Islet of Langerhans (tissue), 1 donor: ENCODE results near the gene TICAM2.

Source experiments
- FAIRE-seq: peaks from one replicate; lab custom pipeline; 2011; peaks lifted over from hg19 to GRCh38; lab: Jason Lieb, UNC

The TICAM2 gene

DNA sequence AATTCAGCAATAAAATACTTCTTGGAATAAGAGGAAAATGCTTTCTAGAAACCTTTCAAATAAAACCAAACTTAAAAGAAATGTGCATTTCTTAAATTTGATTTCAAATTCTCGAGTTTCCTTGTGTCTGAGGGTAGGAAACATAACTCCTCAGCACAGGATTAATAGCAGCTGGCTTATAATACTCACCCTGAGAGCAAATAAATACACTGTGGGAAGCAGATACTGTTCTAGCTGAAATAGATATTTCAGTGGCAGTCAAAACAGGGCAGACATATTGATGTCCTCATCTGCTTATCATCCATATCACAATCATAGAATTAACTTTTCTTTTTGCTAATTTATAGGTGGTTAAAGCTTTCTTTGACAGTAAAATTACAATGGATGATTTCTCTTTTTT, 33.6 kb downstream of the TICAM2 start:
- FAIRE-seq = no peak

DNA sequence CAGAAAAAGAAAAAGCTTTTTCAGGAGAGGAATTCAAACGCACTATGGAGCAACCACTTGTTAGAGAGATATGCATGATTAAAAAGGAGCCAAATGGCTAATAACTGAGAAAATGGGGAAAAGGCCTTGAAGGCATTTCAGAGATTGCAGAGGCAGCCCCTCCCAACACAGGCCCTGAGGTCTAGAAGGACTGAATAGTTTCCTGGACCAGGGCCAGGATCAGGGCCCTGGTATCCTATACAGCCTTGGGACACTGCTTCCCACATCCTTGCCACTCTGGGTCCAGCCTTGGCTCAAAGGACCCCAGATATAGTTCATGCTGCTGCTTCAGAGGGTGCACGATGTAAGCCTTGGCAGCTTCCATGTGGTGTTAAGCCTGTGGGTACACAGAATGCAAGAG, 37.0 kb downstream of the TICAM2 start:
- FAIRE-seq = no peak

DNA sequence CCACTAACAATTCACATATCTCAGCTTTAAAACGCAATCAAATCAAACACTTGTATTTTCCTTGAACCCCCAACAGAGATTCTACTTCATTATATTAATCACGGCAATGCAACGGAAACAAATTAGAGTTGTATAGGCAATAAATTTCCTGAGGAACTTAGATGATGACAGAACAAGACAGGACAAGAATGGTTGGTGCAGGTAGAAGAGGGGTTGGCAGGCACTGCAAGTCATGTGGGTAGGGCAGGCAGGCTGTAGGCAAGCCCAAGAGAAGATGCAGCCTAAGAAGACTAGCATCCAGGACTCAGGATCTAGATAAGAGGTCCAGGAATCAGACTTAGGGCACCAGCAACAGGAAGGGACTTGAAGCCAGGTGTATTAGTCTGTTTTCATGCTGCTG, 41.1 kb downstream of the TICAM2 start:
- FAIRE-seq = no peak

DNA sequence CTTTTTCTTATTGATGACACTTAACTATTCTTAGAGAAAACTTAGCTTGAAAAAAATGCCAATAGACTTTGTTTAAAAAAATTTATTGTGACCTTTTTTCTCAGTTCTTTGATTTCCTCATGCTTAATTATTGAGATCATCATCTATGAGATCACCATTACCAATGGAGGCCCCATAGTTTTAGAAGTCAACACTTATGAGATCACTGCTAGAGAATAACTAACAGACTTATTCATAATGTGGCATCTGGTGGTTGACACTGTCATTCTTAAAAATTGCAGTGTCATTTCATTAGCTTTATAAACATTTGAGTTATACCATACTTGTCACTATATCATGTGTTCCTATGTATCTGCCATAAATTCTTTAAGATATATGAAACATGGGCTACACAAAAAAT, 42.8 kb downstream of the TICAM2 start:
- no peak for FAIRE-seq

DNA sequence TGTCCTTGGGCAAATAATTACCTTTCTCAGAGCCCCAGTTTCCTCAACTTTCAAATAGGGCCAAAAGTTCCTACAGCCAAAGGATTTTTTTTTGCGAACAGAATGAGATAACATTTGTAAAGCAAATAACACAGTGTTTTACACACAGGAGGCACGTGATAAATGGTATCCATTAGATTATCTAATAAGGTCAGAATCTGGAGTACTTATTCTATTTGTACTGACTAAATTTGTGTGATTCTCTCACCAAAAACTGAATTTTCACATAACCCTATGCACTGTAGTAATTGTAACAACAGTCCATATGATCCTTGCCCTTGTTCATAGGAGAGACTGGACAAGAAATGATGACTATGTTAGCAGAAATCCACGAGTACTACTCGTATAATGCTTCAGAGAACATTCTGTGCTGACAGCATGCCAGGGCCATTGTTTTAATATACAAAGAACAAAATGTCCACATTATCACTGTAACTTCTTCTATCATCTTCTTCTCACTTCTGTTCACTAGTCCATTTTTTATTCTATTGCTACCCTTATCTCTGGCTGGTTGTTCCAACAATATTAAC, 43.8 kb downstream of the TICAM2 start:
- no peak for FAIRE-seq

DNA sequence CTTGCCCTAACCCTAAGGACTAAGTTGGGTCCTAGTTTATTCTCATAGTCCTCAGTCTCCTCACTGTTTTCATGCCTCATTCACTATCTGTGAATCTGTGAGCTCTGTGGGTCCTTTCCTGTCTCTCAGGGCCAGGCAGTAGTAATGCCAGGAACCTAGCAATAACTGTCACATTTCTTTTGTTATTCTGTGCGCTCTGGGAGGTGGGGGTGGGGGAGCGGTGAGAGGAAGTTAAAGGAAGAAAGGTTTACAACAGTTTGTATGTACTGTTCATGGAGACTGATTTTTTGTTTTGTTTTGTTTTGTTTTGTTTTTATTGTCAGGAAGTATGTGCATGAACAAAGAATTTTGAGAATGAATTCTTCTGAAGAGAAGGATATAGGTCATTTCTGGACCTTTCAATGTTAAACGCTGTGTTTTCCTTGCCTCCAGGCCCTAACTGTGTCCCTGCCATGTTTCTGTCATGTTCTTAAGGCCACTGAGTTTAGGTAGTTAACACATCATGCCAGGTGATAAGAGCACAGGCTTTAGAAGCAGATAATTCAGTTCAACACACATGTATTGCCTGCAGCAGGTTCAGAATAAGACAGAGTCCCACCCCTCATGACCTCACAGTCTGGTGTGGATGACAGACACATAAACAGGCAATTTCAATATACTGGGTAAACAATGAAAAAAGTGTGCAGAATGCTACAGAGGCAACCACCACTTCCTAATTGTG, 44.5 kb downstream of the TICAM2 start:
- no peak for FAIRE-seq

DNA sequence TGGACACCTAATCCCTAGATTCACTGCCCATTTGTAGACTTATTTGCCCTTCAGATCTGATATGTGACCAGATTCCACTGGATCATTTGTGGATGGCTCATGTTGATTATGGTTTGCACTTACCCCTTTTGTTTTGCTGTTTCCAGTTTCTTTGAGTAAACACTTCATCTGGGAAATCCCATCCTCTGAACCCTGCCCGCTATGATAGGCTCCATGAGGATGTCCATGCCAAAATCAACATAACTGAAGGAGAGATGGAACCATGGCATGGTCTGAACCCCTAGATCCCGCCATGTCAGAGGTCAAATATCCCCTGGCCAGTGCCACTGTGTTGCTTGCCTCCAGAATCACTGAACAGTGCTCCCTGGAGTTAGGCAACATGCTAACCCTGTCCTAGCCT, 46.0 kb downstream of the TICAM2 start:
- FAIRE-seq = no peak

DNA sequence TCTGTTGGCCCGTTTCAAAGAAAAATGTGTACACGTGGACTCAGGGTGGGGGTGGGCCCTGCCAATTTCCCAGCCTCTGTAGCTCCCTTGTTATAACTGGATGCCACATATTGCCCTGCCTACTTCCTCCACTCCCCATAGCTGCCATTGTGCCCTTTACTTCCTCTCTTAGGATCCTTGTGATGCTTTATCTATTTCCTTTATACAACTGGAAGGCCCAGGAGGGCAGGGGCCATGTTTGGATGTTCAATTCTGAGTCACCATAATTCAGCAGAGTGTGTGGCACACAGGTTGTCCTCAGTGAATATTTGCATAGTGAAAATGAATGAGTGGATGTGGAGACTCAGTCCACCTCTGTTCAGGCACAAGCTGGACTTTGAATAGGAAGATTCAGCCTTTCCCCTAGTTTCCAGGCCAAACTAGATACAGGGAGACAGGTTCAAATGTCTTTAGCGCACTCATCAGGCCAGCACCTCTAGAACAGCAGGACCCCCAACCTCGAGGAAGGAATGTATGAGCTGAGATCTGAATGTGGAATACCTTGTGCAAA, 47.1 kb downstream of the TICAM2 start:
- FAIRE-seq = no peak

DNA sequence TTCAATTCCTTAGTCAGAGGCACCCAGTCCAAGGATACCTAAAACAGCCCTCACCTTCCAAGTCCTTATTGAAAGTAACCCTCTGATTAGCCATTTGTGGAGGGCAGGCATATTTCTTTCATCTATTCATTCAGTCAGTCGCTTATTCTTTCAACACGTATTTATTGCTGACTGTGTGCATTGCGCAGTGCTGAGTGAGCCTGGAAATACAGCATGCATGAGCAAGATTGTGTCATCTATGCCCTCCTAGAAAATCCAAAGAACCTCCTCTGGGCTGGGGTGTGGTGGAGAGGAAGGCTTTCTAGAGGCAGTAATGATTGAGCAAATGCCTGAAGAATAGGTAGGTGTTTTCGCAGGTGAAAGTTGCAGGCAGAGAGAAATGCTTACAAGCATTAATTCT, 49.2 kb downstream of the TICAM2 start:
- no peak for FAIRE-seq

DNA sequence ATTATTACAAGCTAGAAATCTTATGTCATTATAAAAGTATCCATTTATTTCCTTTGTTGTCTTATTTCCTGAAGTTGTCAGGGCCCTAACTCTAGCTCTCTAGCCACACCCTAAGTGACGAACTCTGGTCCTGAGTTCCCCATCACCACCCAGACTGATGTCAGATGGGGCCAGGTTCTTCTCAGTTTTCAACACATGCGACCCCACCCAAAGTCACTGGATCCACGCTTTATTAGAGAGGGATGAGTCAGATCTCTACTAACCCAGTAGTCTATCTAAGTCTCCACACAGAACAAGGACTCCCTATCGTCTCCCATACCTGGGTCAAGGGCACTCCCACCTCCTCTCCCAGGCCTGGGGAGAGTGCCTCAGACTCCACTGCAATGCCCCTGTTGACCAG, 50.9 kb downstream of the TICAM2 start:
- no peak for FAIRE-seq

DNA sequence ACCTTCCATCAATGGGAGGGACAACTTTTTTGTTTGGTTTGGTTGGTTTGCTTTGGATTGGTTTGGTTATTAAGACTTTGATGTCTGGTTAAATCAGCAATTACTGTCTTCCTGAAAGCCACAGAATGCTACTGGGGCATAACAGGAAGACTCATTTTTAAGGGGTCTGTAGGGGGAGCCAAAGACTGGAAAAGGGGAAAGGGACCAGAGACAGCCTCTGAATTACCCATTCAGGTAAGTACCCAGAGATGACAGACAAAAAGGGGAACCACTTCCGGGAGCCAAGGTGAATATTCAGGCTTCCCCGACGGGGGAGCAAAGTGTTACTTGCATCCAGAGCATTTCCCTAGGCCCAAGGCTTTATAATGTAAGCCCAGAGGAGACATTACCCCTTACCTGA, 53.1 kb downstream of the TICAM2 start:
- no peak for FAIRE-seq

DNA sequence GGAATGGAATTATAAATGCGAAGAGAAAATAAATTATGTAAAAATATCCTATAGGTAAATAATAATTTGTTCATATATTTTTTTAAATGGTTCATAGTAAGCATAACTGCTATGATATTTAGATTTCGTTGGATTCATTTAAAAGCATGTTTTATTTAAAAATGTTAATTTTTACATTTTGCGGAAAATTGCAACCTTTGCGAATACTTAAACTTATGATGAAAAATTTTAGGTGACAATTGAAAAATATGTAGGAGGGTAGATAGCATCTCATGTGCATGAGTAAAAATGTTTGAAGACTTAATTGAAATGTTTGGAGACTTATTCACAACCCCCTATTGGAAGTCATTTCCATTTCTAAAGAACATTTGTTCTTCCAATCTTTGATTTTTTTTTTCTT, 53.6 kb downstream of the TICAM2 start:
- no peak for FAIRE-seq

DNA sequence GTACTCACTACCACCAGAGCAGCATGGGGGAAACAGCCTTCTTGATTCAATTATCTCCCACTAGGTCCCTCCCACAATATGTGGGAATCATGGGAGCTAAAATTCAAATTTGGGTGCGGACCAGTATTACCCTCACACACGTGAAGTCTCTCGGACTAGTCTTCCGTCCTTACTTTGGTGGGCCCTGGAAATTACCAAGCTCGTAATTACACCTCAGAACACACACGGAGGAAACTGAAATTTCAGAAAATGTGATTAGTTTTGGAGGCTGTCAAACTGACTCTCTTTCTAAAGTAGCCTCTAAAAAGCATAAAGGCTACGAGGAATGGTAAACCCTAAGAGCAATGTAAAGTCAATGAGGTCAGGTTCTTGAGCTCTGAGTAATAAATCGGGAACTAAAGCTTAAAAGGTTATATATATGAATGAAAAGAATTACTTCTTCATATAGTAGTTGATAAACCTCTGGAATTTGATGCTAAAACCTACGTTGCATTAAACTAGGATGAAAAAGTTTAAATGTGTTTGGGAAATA, 56.9 kb downstream of the TICAM2 start:
- FAIRE-seq = no peak

DNA sequence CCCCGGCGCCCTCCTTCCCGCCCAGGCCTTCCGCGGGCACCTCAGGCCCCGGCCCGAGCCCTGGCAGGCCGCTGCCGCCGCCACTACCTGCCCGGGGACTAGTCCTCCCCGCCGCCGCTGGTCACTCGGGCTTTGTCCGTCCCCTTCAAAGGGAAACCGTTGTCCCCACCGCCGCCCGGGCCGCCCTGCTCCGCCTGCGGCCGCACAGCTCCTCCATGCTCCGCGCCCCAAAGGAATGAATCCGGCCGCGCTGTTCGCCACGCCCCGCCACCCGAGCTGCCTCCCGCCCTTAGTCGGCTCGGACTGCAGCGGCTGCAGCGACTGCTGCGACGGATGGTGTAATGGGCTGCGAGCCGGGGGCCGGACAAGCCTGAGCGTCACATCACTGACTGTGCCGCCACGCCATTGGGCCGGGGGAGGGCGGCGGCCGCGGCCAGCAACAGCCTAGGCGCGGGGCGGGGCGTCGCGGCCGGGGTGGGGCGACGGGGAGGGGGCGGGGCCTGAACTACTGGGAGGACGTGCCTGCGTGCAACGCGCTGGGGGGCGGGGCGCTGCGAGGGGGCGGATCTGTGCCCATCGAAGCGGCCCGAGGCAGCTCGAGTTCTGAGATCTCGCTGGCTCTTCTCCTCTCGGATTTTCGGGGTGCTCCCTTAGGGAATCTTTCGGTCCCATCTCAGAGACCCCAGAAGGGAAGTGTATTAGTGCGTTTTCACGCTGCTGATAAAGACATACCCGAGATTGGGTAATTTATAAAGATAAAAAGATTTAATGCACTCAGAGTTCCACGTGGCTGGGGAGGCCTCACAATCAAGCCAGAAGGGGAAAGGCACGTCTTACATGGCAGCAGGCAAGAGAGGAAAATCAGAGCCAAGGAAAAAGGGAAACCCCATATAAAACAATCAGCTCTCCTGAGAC, 57.6 kb downstream of the TICAM2 start, which contains the start of gene FEM1C:
FEM1C (minus strand) TSS at position 340 of the 915 bp plus-strand sequence. CDS start 1,282 bp downstream, outside the sequence.
- no peak for FAIRE-seq

DNA sequence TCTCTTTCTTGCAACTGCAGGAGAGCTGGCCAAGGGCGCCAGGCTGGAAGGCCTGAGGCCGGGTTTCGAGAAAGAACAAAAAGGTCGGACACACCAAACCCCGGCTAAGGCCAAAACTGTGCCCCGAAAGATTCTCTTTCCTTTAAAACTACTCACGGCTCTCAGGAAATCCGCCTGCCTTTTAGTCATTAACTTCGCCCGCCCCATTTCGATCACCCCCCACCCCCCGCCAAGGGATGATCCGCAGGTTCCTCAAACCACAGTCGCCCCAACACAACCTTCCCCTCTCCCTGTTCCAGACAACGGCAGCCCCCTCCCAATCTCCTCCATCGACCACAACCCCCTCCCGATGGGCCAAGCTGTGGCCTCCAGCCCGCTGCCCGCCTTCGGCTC, 58.2 kb downstream of the TICAM2 start:
- FAIRE-seq = no peak

DNA sequence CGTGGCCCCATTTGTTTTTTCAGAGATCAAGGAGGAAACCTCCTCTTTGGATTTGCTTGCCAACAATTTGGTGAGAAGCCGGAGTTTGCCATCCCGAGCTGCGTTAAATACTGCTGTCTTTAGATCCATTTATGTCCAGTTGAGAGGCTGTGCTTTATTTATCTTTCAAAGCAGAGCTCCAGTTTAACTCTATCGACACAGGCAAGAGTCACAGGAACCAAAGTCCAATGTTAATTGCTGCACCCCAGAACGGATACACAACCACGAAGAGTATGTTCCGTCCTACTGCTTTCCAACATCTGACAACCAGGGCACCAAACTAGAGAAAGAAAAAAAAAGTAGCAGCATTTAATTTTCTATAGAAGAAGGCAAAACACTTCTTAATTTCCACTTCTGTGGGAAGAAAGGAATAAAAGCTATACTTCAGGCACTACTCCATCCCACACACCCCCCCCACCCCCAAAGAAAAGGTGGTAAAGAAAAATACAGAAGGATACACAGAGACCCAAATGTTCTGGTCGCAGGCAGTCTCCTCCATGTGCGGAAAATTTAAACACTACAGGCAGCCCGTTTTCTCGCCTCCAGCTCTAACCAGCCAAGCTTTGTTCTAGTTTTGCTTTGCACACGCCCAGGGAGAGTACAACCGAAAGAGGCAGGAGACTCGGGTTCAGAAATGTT, 58.8 kb downstream of the TICAM2 start:
- FAIRE-seq = no peak

DNA sequence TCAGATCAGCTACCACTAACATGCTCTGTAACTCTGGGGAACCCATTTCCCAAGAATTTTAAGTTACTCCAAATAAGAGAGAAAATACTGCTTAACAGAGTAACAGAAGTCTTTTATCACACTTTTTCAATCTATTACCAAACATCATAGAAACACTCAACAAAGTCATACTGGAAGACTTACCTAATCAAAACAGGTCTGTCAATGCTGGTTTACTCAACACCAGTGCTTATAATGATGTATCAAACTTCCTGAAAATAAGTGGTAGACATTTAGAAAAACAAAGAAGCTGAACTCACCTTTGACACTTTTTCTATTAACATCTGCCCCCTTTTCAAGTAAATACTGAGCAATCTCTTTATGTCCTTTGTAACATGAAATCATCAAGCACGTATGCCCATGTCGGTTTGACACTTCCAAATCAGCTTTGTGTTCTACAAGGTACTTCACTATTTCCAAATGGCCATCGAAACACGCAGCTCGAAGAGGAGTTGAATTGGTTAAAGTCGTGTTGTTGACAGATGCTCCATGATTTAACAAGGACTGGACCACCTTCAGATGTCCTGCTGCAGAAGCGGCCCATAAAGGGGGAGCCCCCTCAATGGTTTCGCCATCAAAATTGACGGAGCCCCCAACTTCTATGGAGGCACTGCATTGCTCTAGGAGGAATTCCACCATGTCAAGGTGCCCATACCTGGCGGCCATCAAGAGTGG, 59.5 kb downstream of the TICAM2 start:
- FAIRE-seq = no peak

DNA sequence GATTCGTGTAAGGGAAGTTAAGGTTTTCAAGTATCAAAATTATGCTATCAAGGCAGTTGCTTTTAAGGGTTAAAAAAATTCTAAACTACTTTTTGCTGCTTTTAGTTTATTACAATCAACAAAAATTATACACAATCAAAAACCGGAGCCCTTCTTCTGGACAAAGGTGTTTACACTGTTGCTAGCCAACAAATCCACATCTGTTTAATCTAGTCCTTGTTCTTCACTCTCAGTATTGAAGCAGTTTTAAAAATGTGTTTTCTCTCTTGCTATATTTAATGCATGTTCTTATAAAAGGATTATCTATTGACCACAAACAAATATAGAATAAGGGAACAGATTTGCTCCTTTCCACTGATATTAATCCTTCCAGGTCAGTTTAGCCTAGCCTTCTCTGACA, 60.2 kb downstream of the TICAM2 start:
- FAIRE-seq = peak; percentile 98

DNA sequence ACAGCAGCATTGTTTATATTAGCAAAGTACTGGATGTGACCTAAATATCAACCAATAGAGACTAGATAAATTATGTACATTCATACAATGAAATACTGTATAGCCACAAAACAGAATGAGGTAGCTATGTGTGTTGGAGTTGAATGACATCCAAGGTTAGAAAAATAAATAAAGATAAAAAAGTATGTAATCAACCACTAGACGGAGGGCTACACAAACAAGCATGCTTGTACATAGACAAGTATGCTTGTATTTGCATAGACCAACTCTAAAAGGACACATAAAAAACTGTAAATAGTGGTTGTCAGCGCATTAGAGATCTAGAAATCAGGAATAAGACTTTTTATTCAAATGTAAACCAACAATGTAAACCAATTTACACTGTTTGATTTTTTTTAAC, 60.7 kb downstream of the TICAM2 start:
- no peak for FAIRE-seq

DNA sequence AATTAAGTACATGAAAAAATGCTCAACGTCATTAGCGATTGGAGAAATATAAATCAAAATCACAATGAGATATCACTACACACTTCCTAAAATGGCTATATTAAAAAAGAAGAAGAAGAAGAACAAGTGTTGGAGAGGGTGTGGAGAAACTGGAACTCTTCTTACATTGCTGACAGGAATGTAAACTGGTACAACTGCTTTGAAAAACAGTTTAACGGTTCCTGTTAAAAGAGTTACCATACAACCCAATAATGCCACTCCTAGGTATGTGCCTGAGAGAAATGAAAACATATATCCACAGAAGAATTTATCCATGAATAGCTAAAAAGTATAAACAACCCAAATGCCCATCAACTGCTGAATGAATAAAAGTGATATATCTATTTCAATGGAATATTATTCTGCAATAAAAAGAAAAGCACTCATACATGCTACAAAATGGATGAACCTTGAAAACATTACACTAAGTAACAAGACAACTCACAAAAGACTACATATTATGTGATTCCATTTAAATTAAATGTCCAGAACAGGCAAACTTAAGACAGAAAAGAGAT, 66.7 kb downstream of the TICAM2 start:
- FAIRE-seq = no peak

DNA sequence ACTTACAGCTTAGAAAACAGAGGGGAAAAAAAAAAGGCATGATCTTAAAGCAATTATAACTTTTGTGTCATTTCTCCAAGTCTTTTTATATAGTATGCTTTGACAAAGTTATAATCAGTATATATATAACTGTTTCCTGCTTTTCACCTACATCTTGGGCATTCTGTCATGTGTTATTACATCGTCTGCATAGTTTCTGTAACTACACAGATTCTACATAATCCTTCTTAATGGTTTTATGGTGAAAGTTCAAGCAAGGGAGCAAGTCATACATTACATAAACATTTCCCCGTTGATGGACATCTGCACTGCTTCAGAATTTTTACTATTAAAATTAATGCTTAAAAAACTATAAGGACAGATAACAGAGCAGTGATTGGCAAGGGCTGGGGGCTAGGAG, 69.8 kb downstream of the TICAM2 start:
- FAIRE-seq = no peak
